ENCODE data around the gene AUTS2.
"Not testable (repeated sequence)": the region's sequence is repeated elsewhere in the genome, so short reads cannot be mapped to it uniquely, and the experiment has no call there.

AUTS2 gene

GRCh38 chr7:70799841-70800405, 1201.6 kb downstream of the AUTS2 start:
- H3K9ac ChIP-seq (ENCODE audit: low read depth, low read length), result no peak overlapping the region
- H3K27me3 ChIP-seq (ENCODE audit: insufficient read depth, low read length), result no peaks in the 10 kb centered on the region
- H3K27ac ChIP-seq (ENCODE audit: low read depth, low read length), result no peak overlapping the region
- no peaks in the 10 kb centered on the region for H3K4me1 ChIP-seq (ENCODE audit: insufficient read depth, low read length)
- H3K36me3 ChIP-seq (ENCODE audit: insufficient read depth, low read length), result no peaks in the 10 kb centered on the region
- H3K9me3 ChIP-seq (ENCODE audit: insufficient read depth, low read depth, low read length), result no peaks in the 10 kb centered on the region
- H3K4me3 ChIP-seq (ENCODE audit: low read length), result no peak overlapping the region
- WGBS, result 89% methylated on average over 4 of the region's 4 CpGs

GRCh38 chr7:70805360-70805759, 1207.1 kb downstream of the AUTS2 start:
- H3K9ac ChIP-seq (ENCODE audit: low read depth, low read length), result no peak overlapping the region
- 79% methylated on average over 7 of the region's 7 CpGs for WGBS
- H3K27ac ChIP-seq (ENCODE audit: low read depth, low read length), result no peak overlapping the region
- H3K36me3 ChIP-seq (ENCODE audit: insufficient read depth, low read length), result no peaks in the 10 kb centered on the region
- no peaks in the 10 kb centered on the region for H3K4me1 ChIP-seq (ENCODE audit: insufficient read depth, low read length)
- no peak overlapping the region for H3K4me3 ChIP-seq (ENCODE audit: low read length)
- no peaks in the 10 kb centered on the region for H3K9me3 ChIP-seq (ENCODE audit: insufficient read depth, low read depth, low read length)
- H3K27me3 ChIP-seq (ENCODE audit: insufficient read depth, low read length), result no peaks in the 10 kb centered on the region

- no peak overlapping the region for H3K9ac ChIP-seq (ENCODE audit: low read depth, low read length)
- H3K27me3 ChIP-seq (ENCODE audit: insufficient read depth, low read length), result no peaks in the 10 kb centered on the region
- H3K4me3 ChIP-seq (ENCODE audit: low read length), result no peak overlapping the region
- H3K27ac ChIP-seq (ENCODE audit: low read depth, low read length), result no peak overlapping the region
- H3K36me3 ChIP-seq (ENCODE audit: insufficient read depth, low read length), result no peaks in the 10 kb centered on the region
- 71% methylated on average over 11 of the region's 11 CpGs for WGBS
- H3K9me3 ChIP-seq (ENCODE audit: insufficient read depth, low read depth, low read length), result no peaks in the 10 kb centered on the region
- H3K4me1 ChIP-seq (ENCODE audit: insufficient read depth, low read length), result no peaks in the 10 kb centered on the region
Measured at GRCh38 chr7:70807650-70808049, 1209.4 kb downstream of the AUTS2 start.

GRCh38 chr7:70808876-70809275, 1210.6 kb downstream of the AUTS2 start:
- no peak overlapping the region for H3K27ac ChIP-seq (ENCODE audit: low read depth, low read length)
- no peaks in the 10 kb centered on the region for H3K4me1 ChIP-seq (ENCODE audit: insufficient read depth, low read length)
- 71% methylated on average over 6 of the region's 6 CpGs for WGBS
- no peak overlapping the region for H3K9ac ChIP-seq (ENCODE audit: low read depth, low read length)
- no peak overlapping the region for H3K4me3 ChIP-seq (ENCODE audit: low read length)
- no peaks in the 10 kb centered on the region for H3K27me3 ChIP-seq (ENCODE audit: insufficient read depth, low read length)
- H3K9me3 ChIP-seq (ENCODE audit: insufficient read depth, low read depth, low read length), result no peaks in the 10 kb centered on the region
- no peaks in the 10 kb centered on the region for H3K36me3 ChIP-seq (ENCODE audit: insufficient read depth, low read length)

- 76% methylated on average over 2 of the region's 3 CpGs for WGBS
- H3K27me3 ChIP-seq (ENCODE audit: insufficient read depth, low read length), result no peaks in the 10 kb centered on the region
Measured at GRCh38 chr7:70810558-70811139, 1212.4 kb downstream of the AUTS2 start.

GRCh38 chr7:70812511-70812910, 1214.2 kb downstream of the AUTS2 start:
- no peak overlapping the region for H3K9ac ChIP-seq (ENCODE audit: low read depth, low read length)
- no peak overlapping the region for H3K4me3 ChIP-seq (ENCODE audit: low read length)
- H3K4me1 ChIP-seq (ENCODE audit: insufficient read depth, low read length), result no peaks in the 10 kb centered on the region
- 30% methylated on average over 3 of the region's 3 CpGs for WGBS
- H3K36me3 ChIP-seq (ENCODE audit: insufficient read depth, low read length), result no peaks in the 10 kb centered on the region
- no peak overlapping the region for H3K27ac ChIP-seq (ENCODE audit: low read depth, low read length)
- H3K27me3 ChIP-seq (ENCODE audit: insufficient read depth, low read length), result no peaks in the 10 kb centered on the region
- peaks cover 2% of the 10 kb centered on the region; the same call in 1 of the 2 replicates for H3K9me3 ChIP-seq (ENCODE audit: insufficient read depth, low read depth, low read length)

More at GRCh38 chr7:70810558-70811139, 1212.4 kb downstream of the AUTS2 start:
- H3K4me3 ChIP-seq (ENCODE audit: low read length), result no peak overlapping the region
- H3K9ac ChIP-seq (ENCODE audit: low read depth, low read length), result no peak overlapping the region
- H3K9me3 ChIP-seq (ENCODE audit: insufficient read depth, low read depth, low read length), result no peaks in the 10 kb centered on the region
- H3K4me1 ChIP-seq (ENCODE audit: insufficient read depth, low read length), result no peaks in the 10 kb centered on the region
- no peak overlapping the region for H3K27ac ChIP-seq (ENCODE audit: low read depth, low read length)
- H3K36me3 ChIP-seq (ENCODE audit: insufficient read depth, low read length), result no peaks in the 10 kb centered on the region

- WGBS, result 91% methylated on average over 6 of the region's 6 CpGs
- not testable (repeated sequence) for H3K36me3 ChIP-seq (ENCODE audit: insufficient read depth, low read length)
Measured at GRCh38 chr7:70822490-70822889, 1224.2 kb downstream of the AUTS2 start.

GRCh38 chr7:70829221-70830059, 1231.2 kb downstream of the AUTS2 start:
- Histone ChIP-seq H3K9ac (ENCODE audit: low read depth, low read length) (no peak overlapping the region), H3K27ac (ENCODE audit: low read depth, low read length) (no peak overlapping the region), H3K9me3 (ENCODE audit: insufficient read depth, low read depth, low read length) (no peaks in the 10 kb centered on the region), H3K4me1 (ENCODE audit: insufficient read depth, low read length) (peaks cover 11% of the 10 kb centered on the region; the same call in 1 of the 2 replicates), H3K27me3 (ENCODE audit: insufficient read depth, low read length) (no peaks in the 10 kb centered on the region), H3K4me3 (ENCODE audit: low read length) (no peak overlapping the region), H3K36me3 (ENCODE audit: insufficient read depth, low read length) (no peaks in the 10 kb centered on the region)
- 21% methylated on average over 29 of the region's 29 CpGs for WGBS

More at GRCh38 chr7:70822490-70822889, 1224.2 kb downstream of the AUTS2 start:
- not testable (repeated sequence) for H3K9me3 ChIP-seq (ENCODE audit: insufficient read depth, low read depth, low read length); H3K4me3 ChIP-seq (ENCODE audit: low read length); H3K27me3 ChIP-seq (ENCODE audit: insufficient read depth, low read length); H3K27ac ChIP-seq (ENCODE audit: low read depth, low read length); H3K4me1 ChIP-seq (ENCODE audit: insufficient read depth, low read length); H3K9ac ChIP-seq (ENCODE audit: low read depth, low read length)

- H3K27ac ChIP-seq (ENCODE audit: low read depth, low read length), result no peak overlapping the region
- H3K9me3 ChIP-seq (ENCODE audit: insufficient read depth, low read depth, low read length), result peaks cover 4% of the 10 kb centered on the region
- H3K27me3 ChIP-seq (ENCODE audit: insufficient read depth, low read length), result no peaks in the 10 kb centered on the region
- no peak overlapping the region for H3K4me3 ChIP-seq (ENCODE audit: low read length)
- peaks cover 11% of the 10 kb centered on the region; the same call in 1 of the 2 replicates for H3K4me1 ChIP-seq (ENCODE audit: insufficient read depth, low read length)
- no peaks in the 10 kb centered on the region for H3K36me3 ChIP-seq (ENCODE audit: insufficient read depth, low read length)
- H3K9ac ChIP-seq (ENCODE audit: low read depth, low read length), result no peak overlapping the region
- WGBS, result 66% methylated on average over 7 of the region's 7 CpGs
Measured at GRCh38 chr7:70830060-70830395, 1231.8 kb downstream of the AUTS2 start.

- H3K27me3 ChIP-seq (ENCODE audit: insufficient read depth, low read length), result no peaks in the 10 kb centered on the region
- peaks cover 8% of the 10 kb centered on the region for H3K9me3 ChIP-seq (ENCODE audit: insufficient read depth, low read depth, low read length)
- H3K36me3 ChIP-seq (ENCODE audit: insufficient read depth, low read length), result no peaks in the 10 kb centered on the region
- no peak overlapping the region for H3K27ac ChIP-seq (ENCODE audit: low read depth, low read length)
- no peak overlapping the region for H3K9ac ChIP-seq (ENCODE audit: low read depth, low read length)
- H3K4me1 ChIP-seq (ENCODE audit: insufficient read depth, low read length), result peaks cover 11% of the 10 kb centered on the region; the same call in 1 of the 2 replicates
- WGBS, result 91% methylated on average over 7 of the region's 7 CpGs
- H3K4me3 ChIP-seq (ENCODE audit: low read length), result no peak overlapping the region
Measured at GRCh38 chr7:70830426-70830825, 1232.2 kb downstream of the AUTS2 start.

- H3K9ac ChIP-seq (ENCODE audit: low read depth, low read length), result no peak overlapping the region
- H3K27me3 ChIP-seq (ENCODE audit: insufficient read depth, low read length), result no peaks in the 10 kb centered on the region
- H3K9me3 ChIP-seq (ENCODE audit: insufficient read depth, low read depth, low read length), result peaks cover 13% of the 10 kb centered on the region
- H3K4me3 ChIP-seq (ENCODE audit: low read length), result no peak overlapping the region
- H3K27ac ChIP-seq (ENCODE audit: low read depth, low read length), result no peak overlapping the region
- WGBS, result 89% methylated on average over 1 of the region's 1 CpG
- H3K4me1 ChIP-seq (ENCODE audit: insufficient read depth, low read length), result peaks cover 11% of the 10 kb centered on the region; the same call in 1 of the 2 replicates
- no peaks in the 10 kb centered on the region for H3K36me3 ChIP-seq (ENCODE audit: insufficient read depth, low read length)
Measured at GRCh38 chr7:70833726-70834125, 1235.5 kb downstream of the AUTS2 start.
